Measurements from ENCODE around the gene AAMP.
A peak's percentile ranks its signal among the peaks of the same experiment; 100 is the strongest.

AAMP gene

DNA sequence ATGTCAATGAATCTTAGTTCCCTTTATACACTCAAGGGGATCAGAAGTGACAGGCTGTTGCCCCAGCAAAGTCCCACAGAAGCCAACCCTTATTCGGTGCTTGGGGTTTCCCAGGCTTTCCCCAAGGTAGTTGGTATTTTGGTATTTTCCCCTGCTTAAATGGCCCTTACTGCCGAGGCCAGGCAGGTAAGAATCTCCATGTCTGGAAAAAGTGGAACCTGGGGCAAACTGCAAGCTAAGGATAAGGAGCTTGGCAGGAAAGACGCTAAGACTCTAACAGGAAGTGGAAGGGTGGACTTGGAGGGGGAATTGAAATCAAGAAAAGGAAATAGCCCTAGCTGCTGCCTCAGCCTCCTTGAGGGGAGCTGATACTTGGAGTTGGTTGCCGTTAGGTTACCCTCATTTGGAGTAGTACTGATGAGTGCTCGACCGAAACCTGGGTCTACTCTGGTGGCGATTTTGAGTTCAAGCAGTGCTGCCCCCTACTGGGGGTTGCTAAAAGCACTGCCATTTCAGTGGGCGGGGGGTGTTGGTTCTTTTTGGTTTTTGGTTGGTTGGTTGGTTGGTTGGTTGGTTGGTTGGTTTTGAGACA is 12.5 kb downstream of the AAMP start:
- DNase-seq, result peak; percentile 62

DNA sequence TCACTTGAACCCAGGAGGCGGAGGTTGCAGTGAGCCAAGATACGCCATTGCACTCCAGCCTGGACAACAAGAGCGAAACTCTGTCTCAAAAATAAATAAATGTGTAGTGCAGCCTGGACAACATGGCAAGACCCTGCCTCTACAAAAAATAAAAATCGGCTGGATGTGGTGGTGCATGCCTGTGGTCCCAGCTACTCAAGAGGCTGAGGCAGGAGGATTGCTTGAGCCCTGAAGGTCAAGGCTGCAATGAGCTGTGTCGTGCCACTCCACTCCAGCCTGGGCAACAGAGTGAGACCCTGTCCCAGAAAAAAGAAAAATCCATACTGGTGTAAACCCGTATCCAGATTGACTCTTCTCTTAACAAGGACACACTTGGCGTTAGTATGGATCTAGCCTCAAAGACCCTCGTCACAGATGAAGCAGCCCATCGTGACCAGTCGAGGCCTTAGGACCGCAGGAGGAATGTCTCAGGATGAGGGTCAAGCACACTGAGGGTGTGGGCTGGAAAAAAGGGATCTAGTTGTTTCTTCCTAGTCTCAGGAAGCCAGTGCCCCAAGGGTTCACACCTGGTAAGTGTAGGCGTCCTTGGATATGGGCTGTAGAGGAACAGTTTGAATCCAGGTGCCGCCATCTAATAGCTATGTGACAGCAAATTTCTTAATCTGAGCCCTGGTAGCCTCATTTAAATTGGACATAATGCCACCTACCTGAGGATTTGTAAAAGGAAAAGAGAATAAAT is 13.2 kb downstream of the AAMP start:
- DNase-seq, result no peak

DNA sequence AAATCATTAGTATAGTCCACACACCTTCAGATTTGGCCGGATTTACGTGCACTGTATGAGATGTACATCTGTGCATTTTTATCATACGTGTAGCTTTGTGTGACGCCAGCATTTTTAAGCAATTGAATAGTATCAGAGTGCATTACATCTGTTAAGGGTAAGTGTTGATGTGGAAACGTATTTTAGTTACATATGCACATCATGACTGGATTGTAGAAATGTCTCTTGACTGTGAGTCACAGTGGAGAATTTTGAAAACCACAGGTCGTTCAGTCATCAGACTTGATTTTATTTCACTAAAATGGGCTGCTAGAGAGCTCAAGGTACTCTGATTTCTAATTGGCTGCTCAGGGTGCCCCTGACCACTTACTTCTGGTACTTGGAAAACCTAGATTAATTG is 14.5 kb downstream of the AAMP start:
- DNase-seq, result no peak

DNA sequence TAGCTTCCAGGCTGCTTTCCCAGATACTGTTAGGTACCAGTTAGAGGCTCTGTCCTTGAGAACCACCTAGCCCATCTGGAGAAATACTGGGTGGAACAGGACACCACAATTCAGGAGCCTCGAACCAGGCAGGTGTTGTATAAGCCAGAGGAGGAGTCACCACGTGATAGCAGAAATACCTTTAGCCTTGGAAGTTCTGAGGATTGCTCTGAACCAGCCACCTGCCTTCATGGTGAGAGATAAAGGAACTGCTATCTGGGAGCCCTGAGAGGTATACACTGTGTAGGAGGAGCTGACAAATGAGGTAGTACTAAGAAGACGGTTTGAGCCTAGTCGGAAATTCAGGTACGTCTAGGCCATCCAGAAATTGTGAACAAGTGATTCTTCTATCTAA is 16.7 kb downstream of the AAMP start:
- DNase-seq, result no peak

DNA sequence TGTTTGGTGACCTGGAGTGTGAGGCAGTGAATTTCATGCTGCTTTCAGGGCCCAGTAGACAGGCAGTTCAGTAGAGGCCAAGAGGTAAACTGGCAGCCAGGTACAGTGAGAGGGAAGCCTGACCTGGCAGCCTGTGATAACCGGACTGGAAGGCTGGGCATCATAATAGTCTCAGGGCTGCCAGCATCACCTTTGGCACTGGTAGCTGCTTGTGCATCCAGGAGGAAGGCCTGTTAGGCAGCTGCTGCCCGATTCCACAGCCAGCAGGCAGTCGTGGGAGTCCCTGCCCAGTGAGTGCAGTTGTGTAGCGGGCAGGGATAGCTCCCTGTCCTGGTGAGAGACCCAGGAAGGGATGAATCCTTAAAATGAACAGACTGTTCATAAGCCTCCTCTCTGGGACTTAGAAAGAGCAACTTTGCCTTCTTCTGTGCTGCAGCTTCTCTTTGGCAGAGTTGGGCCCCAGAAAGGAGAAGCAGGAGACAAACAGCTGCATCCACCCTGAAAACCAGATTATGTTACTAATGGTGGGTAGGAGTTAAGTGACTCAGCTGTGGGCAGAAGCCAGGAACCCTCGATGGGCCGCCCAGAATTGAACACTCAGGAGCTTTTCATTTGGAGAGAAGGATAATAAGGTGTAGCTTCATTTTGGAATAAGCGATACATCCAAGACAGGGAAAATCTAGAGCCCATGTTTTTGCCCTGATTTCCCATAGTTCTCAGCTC is 17.3 kb downstream of the AAMP start:
- DNase-seq, result no peak

DNA sequence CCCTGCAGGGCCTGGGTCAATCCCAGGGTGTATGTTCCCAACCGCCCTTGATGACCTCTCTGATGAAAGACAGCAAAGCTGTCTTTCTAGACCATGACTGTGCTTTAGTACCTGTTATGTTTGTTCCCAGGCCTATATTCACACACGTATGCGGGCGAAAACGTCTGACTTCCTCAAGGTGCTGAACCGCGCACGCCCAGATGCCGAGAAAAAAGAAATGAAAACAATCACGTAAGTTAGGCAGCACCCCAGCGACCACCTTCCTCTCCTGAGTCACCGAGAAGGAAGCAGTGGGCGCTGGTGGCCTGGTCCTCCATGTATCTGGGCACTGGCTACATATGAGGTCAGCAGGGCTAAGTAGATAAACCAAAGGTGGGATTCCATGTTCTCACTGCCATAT is 20.2 kb downstream of the AAMP start:
- DNase-seq, result no peak

DNA sequence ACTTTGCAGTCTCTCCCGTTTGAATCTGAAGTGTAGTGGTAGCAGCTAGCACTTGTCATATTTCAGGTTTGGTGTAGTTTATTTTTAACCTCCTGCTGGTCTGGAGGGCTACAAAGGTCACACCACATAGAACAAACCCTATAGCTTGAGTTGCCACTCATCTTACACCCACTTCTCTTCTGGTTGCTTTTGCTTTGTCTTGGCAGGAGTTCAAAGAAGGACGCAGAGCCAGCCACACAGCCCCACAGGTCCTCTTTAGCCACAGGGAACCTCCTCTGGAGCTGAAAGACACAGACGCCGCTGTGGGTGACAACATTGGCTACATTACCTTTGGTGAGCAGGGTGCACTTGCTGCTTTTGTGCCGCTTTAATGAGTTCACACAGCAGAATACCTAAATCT is 24.7 kb downstream of the AAMP start:
- no peak for DNase-seq

DNA sequence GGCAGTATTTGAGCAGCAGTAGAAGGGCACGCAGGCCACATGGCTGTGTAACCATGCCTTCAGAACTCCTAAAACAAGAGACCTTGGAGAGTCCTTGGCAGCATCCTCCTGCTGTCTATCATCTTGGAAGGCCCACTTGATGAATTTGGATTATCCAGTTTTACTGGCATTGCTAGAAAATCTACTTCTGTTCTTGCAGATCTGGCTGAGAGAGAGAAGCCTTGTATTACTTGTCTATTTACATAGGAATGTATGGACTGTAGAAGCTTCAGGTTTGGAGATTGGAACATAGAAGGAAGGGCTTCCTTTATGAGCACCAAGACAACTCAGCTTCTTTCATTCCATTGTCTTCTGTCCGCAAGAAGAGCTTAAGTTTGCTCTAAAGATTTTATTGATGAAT is 25.3 kb downstream of the AAMP start:
- DNase-seq, result no peak

DNA sequence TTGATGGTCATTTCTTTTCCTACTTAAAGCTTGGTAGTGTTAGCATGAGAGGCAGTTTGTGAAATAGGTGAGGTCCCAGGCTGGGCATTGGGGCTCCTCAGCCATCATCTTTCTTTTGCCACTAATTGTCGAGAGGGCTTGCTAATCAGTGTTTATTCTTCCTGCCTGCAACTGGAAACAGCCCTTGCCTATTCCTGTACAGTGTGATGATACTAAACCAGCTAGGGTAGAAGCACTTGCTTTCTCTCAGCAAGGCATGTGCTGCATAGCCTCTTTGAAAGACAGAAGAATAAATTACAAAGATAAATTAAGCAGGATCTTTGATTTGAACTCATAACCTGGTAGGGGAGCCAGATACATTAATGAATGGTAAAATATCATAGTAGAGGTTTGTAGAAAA is 25.7 kb downstream of the AAMP start:
- DNase-seq, result no peak

DNA sequence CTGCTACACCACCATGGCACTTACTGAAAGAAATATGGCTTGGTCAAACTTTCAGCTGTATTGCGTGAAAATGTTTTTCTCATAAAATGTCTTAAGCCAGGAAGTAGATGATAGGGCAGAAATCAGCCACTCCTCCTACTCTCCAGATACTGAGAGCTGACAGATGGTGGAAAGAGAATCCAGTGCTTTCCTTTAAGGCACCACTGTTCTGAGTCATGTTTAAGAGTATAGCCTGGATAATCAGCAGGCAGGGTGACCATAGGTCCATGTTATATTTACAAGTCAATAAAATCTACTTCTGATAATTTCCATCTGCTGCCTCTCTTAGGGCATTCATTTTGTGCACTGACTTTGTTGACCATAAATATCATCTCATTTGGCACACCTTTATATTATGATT is 31.1 kb downstream of the AAMP start:
- DNase-seq, result no peak

DNA sequence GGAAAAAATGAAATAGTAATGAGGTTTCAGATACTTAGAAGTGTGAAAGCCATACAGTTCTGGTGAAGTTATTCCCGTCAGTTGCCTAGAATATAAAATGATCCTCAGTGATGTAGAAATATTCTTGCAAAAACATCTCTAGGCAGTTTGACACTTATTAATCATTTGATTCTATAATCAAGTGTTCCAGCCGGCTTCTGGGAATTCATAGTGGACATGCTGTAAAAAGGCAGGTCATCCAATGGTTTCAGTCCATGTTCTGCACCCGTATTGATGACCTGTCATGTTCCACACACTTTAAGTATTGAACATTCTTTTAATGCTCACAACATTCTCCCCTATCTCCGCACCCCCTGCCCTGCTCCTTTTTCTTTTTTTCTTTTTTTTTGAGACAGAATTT is 33.1 kb downstream of the AAMP start:
- DNase-seq, result no peak

DNA sequence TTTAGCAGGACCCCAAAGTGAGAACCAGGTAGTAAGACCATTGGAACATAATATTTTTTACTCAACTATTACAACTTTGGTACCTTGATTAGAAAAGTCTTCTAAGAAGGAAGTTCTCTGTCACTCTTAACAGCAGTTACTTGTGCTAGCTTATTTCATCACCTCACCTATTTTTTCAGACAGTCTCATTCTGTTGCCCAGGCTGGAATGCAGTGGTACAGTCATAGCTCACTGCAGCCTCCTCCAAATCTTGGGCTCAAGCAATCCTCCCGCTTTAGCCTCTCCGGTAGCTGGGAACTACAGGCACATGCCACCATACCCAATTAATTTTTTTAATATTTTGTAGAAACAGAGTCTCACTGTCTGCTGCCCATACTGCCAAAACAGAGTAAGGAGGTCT is 34.9 kb downstream of the AAMP start:
- DNase-seq, result no peak

DNA sequence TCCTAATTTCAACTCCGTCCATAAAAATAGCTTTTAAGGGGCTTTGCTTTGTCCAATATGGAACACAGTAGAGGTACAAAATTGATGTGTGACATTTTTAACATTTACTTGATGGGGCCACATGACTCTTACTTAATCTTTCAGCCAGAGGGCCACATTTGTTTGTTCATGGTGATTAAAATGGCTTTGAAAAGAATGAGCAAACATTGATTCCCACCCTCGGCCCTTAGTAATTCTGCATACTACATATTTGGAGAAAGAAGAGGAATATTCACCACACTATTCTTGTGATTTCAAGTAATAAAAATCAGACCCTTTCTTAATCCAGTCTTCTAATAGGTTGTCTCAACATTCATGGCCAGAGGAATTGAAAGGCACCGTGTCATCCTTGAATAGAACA is 35.4 kb downstream of the AAMP start:
- no peak for DNase-seq

DNA sequence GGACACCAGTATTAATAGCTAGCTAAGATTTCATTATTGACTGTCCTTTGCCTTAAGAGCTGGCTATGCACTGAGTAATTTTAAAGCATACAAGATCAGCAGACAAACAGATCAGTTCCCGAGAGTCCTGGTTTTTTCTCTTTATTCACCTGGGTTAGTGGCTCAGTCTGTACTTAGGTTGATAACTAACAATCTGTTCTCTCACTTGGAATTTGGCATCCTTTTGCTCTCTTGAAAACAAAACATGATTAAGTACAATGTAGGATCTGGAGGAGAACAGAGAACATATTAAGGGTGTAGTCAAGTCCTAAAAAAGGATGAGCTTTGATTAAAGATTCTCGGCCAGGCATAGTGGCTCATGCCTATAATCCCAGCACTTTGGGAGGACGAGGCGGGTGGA is 36.4 kb downstream of the AAMP start:
- DNase-seq, result no peak

DNA sequence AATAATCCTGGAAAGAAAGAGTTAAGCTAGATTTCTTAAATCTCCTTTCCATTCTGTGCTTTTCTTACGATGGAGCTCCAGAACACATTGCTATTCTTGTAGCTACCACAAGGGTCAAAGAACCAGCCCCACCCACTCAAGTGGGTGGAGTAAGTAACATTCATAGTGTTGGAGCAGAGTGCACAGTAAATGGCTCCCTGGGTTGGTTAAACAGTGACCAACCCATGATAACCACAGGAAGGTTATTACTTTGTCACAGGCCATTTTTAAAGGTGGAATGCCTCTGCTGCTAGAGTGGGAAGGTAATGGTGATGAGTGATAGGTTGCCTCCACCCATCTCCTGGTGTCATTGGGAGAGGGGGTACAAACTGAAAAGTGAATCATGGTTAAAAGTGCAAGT is 39.1 kb downstream of the AAMP start:
- DNase-seq, result peak; percentile 25

DNA sequence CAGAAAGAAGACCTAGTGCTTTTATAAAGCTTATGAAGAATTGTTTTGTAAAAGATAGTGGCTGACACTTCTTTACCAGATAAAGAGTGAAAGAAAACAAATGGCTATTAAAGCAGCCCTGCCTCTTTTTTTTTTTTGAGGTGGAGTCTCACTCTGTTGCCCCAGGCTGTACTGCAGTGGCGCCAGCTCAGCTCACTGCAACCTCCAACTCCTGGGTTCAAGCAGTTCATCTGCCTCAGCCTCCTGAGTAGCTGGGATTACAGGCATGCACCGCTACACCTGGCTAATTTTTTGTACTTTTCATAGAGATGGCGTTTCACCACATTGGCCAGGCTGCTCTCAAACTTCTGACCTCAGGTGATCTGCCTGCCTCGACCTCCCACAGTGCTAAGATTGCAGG is 40.1 kb downstream of the AAMP start:
- peak; percentile 62 for DNase-seq

DNA sequence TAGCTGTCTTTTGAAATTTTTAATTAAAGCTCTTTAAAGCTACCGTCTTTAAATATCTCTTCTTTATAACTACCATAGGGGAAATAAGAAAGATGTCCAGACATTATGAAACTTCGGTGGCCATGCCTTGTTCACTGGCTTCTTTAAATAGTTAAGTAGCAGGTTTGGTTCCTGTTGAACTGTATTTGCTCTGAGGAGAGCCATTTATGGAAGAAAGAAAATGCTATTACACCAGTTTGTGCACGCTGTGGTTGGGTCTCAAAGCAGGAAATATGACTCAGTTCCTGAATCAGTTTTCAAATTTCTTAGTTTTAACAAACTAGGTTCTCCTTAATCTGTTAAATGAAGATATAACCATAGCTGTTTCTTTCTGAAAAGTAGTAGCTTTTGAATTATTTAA is 40.7 kb downstream of the AAMP start:
- peak; percentile 64 for DNase-seq

DNA sequence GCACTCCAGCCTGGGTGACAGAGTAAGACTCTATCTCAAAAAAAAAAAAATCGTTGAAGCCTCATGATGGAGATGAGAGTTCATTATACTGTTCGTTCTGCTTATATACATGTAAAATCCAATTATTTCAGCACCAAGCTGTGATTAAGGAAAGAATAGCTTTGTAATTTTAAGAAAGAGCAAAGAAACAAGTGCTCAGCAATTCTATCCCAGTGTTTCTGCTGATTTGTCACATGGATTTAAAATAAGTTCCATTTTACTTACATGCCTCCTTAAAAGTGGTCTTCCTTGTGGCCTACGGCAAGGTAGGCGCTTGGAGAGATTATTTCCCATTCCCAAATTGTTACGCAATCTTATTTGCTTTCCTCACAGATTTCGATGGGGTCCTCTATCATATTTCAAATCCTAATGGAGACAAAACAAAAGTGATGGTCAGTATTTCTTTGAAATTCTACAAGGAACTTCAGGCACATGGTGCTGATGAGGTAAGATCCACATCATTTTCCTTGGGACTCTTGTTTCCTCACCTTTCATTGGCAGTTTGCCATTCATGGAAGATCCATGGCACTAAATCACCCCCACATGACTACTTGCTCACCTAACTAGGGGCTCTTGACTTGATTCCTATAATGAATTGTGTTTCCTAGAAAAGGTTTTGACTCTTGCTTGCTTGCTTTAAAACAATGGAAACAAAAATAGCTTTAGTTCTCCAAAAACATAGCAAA is 41.4 kb downstream of the AAMP start:
- no peak for DNase-seq

DNA sequence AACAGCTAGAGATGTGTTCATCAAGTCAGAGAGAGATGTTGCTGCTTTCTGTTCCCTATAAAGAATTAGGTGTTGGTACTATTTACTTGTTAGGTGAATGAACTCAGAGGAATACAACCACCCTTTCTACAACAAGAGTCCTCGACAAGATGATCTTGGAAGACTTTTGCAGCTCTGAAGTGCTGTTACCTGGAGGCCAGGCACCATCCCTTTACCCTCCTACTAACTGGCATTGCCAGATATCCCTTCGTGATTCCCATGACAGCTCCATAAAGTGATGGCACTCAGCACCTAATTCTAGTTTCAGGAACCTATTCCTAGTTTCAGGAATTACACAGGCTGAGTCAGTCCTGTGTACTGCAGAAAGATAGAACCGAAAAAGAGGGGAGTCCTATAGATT is 43.0 kb downstream of the AAMP start:
- no peak for DNase-seq

DNA sequence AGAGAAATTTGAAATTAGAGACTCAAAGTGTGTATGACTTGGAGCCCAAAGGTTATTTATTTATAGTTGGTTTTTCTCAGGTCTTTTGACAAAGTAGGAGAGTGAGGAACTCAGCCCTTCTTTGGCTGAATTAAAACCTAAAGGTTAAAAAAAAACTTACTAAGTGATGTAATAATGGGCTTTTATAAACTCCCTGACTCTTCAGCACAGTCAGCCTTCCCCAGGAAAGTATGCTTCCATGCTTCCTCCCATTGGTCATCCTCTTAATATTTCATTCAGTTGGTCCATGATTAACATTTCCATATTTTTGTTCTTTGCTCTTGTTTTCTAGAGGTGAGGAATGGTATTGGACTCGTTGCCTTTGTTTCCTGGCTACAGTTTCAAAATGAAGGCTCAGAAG is 45.8 kb downstream of the AAMP start:
- no peak for DNase-seq

DNA sequence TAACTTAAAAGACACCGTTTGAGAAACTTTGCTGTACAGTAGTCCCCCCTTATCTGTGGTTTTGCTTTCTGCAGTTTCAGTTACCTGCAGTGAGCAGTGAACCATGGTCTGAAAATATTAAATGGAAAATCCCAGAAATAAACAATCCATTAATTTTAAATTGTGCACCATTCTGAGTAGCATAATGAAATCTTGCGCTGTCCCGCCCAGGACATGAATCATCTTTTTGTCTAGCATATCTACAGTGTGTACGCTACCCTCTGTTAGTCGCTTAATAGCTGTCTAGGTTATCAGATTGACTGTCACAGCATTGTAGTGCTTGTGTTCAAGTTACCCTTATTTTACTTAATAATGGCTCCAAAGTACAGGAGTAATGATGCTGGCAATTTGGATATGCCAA is 46.9 kb downstream of the AAMP start:
- no peak for DNase-seq

DNA sequence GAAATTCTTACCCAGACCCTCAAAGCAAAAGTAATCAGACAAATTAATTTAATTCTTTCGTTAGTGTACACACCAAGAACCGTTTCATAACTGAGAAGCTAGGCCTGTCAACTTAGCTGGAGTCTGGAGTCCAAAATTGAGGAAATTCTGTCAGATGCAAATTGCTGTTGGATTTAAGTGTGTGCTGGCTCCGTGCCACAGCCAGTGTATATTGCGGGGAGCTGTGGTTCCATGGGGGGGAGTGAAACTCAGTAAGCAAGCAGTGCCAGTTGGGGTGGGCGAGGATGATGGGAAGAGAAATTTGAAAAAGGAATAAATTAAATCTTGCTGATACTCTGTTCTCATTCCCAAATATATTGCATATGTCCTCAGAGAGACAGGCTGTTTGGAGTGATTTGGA is 48.9 kb downstream of the AAMP start:
- DNase-seq, result peak; percentile 20

DNA sequence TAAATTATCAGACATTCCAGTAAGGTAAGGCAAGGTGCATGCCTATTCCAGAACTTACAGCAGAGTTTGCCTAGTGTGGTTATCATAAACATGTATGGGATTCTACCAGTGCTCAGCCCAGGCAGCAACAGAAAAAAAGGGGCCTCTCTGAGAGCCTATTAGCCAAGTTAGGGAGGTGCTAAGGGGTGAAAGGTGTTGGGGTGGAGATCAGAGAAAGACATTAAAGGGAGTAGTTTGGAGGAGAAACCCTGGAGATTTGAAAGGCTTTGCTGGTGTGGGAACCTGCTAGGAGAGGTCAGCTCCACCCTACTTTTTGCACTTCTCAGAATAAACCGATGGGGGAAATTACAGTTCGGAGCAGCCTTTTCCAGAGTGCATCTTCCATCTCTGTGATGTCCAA is 50.0 kb downstream of the AAMP start:
- DNase-seq, result no peak
